ENCODE results near the gene EFR3B.

GRCh38 chr2:25014631-25015030 is 27.2 kb upstream of the EFR3B start:
- TF ChIP-seq CTCF (conservative IDR thresholded peaks at IDR 0.05) (no peak), EZH2 (IDR thresholded peaks at IDR 0.05; ENCODE audit: low read depth) (no peak)

Measured in PC-9 (cell line).